WTC11 (cell line): Measurements from ENCODE around the gene ARHGEF12. TPM values are rescaled to one million over a fixed set of nuclear protein-coding genes. Genes with fewer than 3 reads are reported as not detected.

Experiments used
- ATAC-seq: fragments of 200-7000 bp; cut with Tn5 transposase; 2 replicates; pipeline ENCODE4 v1.10.0; 2021; ENCODE audit warnings: mild to moderate bottlenecking, moderate library complexity
- CTCF ChIA-PET: fragments of 300-600 bp; sonication (Branson Sonifier 250); formaldehyde crosslinking; loops from one replicate; lab custom pipeline; 2021; ENCODE audit warnings: antibody characterized with exemption; lab: Charles Lee
- POLR2A ChIA-PET: fragments of 350-600 bp; sonication (Branson Sonifier 250); formaldehyde crosslinking; loops from one replicate; lab custom pipeline; 2021; ENCODE audit warnings: antibody characterized with exemption; lab: Charles Lee
- DNase-seq: peaks from one replicate; pipeline ENCODE4 v3.0.0; 2021; ENCODE audit warnings: low spot score
- H3K27ac Mint-ChIP-seq: 2 replicates; pipeline ENCODE4 v1.8.0; 2021; ENCODE audit warnings: mixed read lengths
- H3K27me3 Mint-ChIP-seq: 2 replicates; pipeline ENCODE4 v1.8.0; 2021; ENCODE audit warnings: low read depth, mild to moderate bottlenecking, moderate library complexity, mixed read lengths
- H3K36me3 Mint-ChIP-seq: 2 replicates; pipeline ENCODE4 v1.8.0; 2021; ENCODE audit warnings: mixed read lengths
- H3K4me1 Mint-ChIP-seq: 2 replicates; pipeline ENCODE4 v1.8.0; 2022; ENCODE audit warnings: mixed read lengths
- H3K4me3 Mint-ChIP-seq: 2 replicates; pipeline ENCODE4 v1.8.0; 2021; ENCODE audit warnings: mild to moderate bottlenecking, moderate library complexity, mixed read lengths
- H3K9me3 Mint-ChIP-seq: 2 replicates; pipeline ENCODE4 v1.8.0; 2021; ENCODE audit warnings: mixed read lengths
- ATF3 ChIP-seq: sonication (generic); formaldehyde crosslinking; conservative IDR thresholded peaks from 2 replicates; pipeline ENCODE4 v1.8.1; 2022; ENCODE audit warnings: mild to moderate bottlenecking, missing genetic modification reagents
- E2F5 ChIP-seq: sonication (generic); formaldehyde crosslinking; IDR thresholded peaks from 2 replicates; pipeline ENCODE4 v1.8.1; 2022; ENCODE audit warnings: mild to moderate bottlenecking, moderate library complexity, missing genetic modification reagents
- ERG ChIP-seq: fragments of 250-450 bp; sonication (Bioruptor Pico); IDR thresholded peaks from 2 replicates; pipeline ENCODE4 v1.8.0; 2021; ENCODE audit warnings: mild to moderate bottlenecking
- FOXP1 ChIP-seq: sonication (generic); formaldehyde crosslinking; IDR thresholded peaks from 2 replicates; pipeline ENCODE4 v1.8.0; 2022; ENCODE audit warnings: missing genetic modification reagents, mild to moderate bottlenecking, moderate library complexity, borderline replicate concordance
- JUN ChIP-seq: sonication (generic); formaldehyde crosslinking; IDR thresholded peaks from 2 replicates; pipeline ENCODE4 v1.8.0; 2023; ENCODE audit warnings: mild to moderate bottlenecking, missing genetic modification reagents
- MLX ChIP-seq: sonication (generic); formaldehyde crosslinking; IDR thresholded peaks from 2 replicates; pipeline ENCODE4 v1.8.1; 2023; ENCODE audit warnings: mild to moderate bottlenecking, missing genetic modification reagents, moderate library complexity
- NFYB ChIP-seq: sonication (generic); formaldehyde crosslinking; conservative IDR thresholded peaks from 2 replicates; pipeline ENCODE4 v1.8.0; 2022; ENCODE audit warnings: low read depth, missing genetic modification reagents
- NR3C1 ChIP-seq: sonication (generic); formaldehyde crosslinking; conservative IDR thresholded peaks from 2 replicates; pipeline ENCODE4 v1.8.1; 2023; ENCODE audit warnings: low read depth, mild to moderate bottlenecking, missing genetic modification reagents
- RORB ChIP-seq: fragments of 250-450 bp; sonication (Bioruptor Pico); IDR thresholded peaks from 2 replicates; pipeline ENCODE4 v1.9.0; 2021; ENCODE audit warnings: mild to moderate bottlenecking
- SMAD3 ChIP-seq: sonication (generic); formaldehyde crosslinking; IDR thresholded peaks from 2 replicates; pipeline ENCODE4 v1.8.0; 2022; ENCODE audit warnings: missing genetic modification reagents, mild to moderate bottlenecking, borderline replicate concordance
- STAT6 ChIP-seq: sonication (generic); formaldehyde crosslinking; conservative IDR thresholded peaks from 2 replicates; pipeline ENCODE4 v1.8.1; 2023; ENCODE audit warnings: mild to moderate bottlenecking, low read depth, missing genetic modification reagents, moderate library complexity
- TEAD1 ChIP-seq: sonication (generic); formaldehyde crosslinking; IDR thresholded peaks from 2 replicates; pipeline ENCODE4 v1.8.0; 2022; ENCODE audit warnings: mild to moderate bottlenecking, missing genetic modification reagents
- TEAD4 ChIP-seq: sonication (generic); formaldehyde crosslinking; IDR thresholded peaks from 2 replicates; pipeline ENCODE4 v1.8.0; 2022; ENCODE audit warnings: mild to moderate bottlenecking, missing genetic modification reagents
- ZBTB43 ChIP-seq: sonication (generic); formaldehyde crosslinking; IDR thresholded peaks from 2 replicates; pipeline ENCODE4 v1.8.1; 2023; ENCODE audit warnings: mild to moderate bottlenecking, missing genetic modification reagents
- ZNF423 ChIP-seq: fragments of 250-450 bp; sonication (Bioruptor Pico); IDR thresholded peaks from 2 replicates; pipeline ENCODE4 v2.1.2; 2022; ENCODE audit warnings: mild to moderate bottlenecking, moderate library complexity
- ZSCAN18 ChIP-seq: fragments of 250-450 bp; sonication (Bioruptor Pico); IDR thresholded peaks from 2 replicates; pipeline ENCODE4 v2.1.2; 2022; ENCODE audit warnings: mild to moderate bottlenecking, moderate library complexity
- total RNA-seq: library from RNA; stranded (reverse); gene quantifications from 3 replicates; pipeline ENCODE4 v1.2.3, GENCODE V29; 2021

Gene ARHGEF12
- total RNA-seq, 1 experiment from 2014 or later = 35.8 TPM

GRCh38 chr11:120529214-120529613, 193.0 kb downstream of the ARHGEF12 start (continued):
- no peak for TF ChIP-seq JUN (CRISPR knock-in tag)

- H3K27ac Mint-ChIP-seq = no peak overlapping the region
- no peak overlapping the region for H3K4me3 Mint-ChIP-seq
- ChIA-PET CTCF (no interaction called here), POLR2A (no interaction called here)
- H3K36me3 Mint-ChIP-seq = peaks cover 8% of the 10 kb centered on the region; the same call in 1 of the 2 replicates
- peaks cover 38% of the 10 kb centered on the region for H3K4me1 Mint-ChIP-seq
- DNase-seq (no peak), ATAC-seq (no peak)
- TF ChIP-seq STAT6 (no peak), TEAD4 (CRISPR knock-in tag) (no peak), FOXP1 (no peak), ATF3 (CRISPR knock-in tag) (no peak), SMAD3 (no peak), ZBTB43 (no peak), MLX (CRISPR knock-in tag) (no peak), E2F5 (CRISPR knock-in tag) (no peak), JUN (CRISPR knock-in tag) (no peak), NR3C1 (CRISPR knock-in tag) (no peak), NFYB (CRISPR knock-in tag) (no peak), ZNF423 (CRISPR knock-in tag) (no peak), ERG (no peak), TEAD1 (CRISPR knock-in tag) (no peak), RORB (no peak), ZSCAN18 (CRISPR knock-in tag) (no peak)
- H3K27me3 Mint-ChIP-seq = no peaks in the 10 kb centered on the region; the same call in 1 of the 2 replicates
- peaks cover 10% of the 10 kb centered on the region for H3K9me3 Mint-ChIP-seq
Measured at GRCh38 chr11:120529911-120530310, 193.7 kb downstream of the ARHGEF12 start.
